HepG2 (cell line): ENCODE measurements around the gene MYO16. TPM values are rescaled to one million over a fixed set of nuclear protein-coding genes. Genes with fewer than 3 reads are reported as not detected.

Experiments
- ATAC-seq: fragments of 200-7000 bp; cut with Tn5 transposase; 3 replicates; pipeline ENCODE4 v1.9.1; 2020; ENCODE audit warnings: mild to moderate bottlenecking, moderate library complexity
- BruUV-seq: library from RNA; stranded (reverse); fragments of 400-500 nt; replicated peaks from 2 replicates; lab custom pipeline; 2021; lab: Mats Ljungman, UMichigan
- CTCF ChIA-PET: fragments of 300-600 bp; formaldehyde crosslinking; extraction: SDS; loops from one replicate; lab custom pipeline; 2021; ENCODE audit warnings: low total read pairs, inconsistent platforms, low intra/inter-chr PET ratio; lab: Yijun Ruan, JAX
- POLR2A ChIA-PET: fragments of 350-600 bp; sonication (Branson Sonifier 250); formaldehyde crosslinking; loops from one replicate; lab custom pipeline; 2020; ENCODE audit warnings: antibody characterized with exemption, inconsistent platforms; lab: Yijun Ruan, JAX
- DNase-seq: peaks from one replicate; pipeline ENCODE4 v3.0.0-alpha.2; 2015; ENCODE audit warnings: low spot score
- FAIRE-seq: peaks from 3 replicates; lab custom pipeline; 2011; peaks lifted over from hg19 to GRCh38; lab: Jason Lieb, UNC
- H2AFZ ChIP-seq: one replicate; pipeline ENCODE4 v1.6.1; 2011; ENCODE audit warnings: low read length, inconsistent platforms
- H3K27ac ChIP-seq: fragments of 300-600 bp; 3 replicates; pipeline ENCODE4 v1.8.0; 2011; ENCODE audit warnings: mixed run types, mild to moderate bottlenecking, mixed read lengths, low read length, inconsistent platforms; ENCODE audit not compliant: insufficient read depth; ENCODE audit errors: extremely low read length
- H3K27me3 ChIP-seq, 2 experiments: fragments of 200-600 bp in 1 of 2; 2 replicates in 1 of 2; 3 replicates in 1 of 2; pipeline versions ENCODE4 v1.6.0 to v1.8.0; 2011; ENCODE audit warnings: low read length in 2 of 2, mild to moderate bottlenecking in 2 of 2, moderate library complexity in 2 of 2, inconsistent platforms in 1 of 2; ENCODE audit not compliant: insufficient read depth in 2 of 2, control insufficient read depth in 1 of 2
- H3K36me3 ChIP-seq, 2 experiments: fragments of 200-600 bp in 1 of 2; replicated peaks in 1 of 2; 2 replicates in 1 of 2; 3 replicates in 1 of 2; pipeline versions ENCODE4 v1.5.1 to v1.8.0; 2011; ENCODE audit warnings: low read length in 2 of 2, inconsistent platforms in 1 of 2; ENCODE audit not compliant: insufficient read depth in 2 of 2, control insufficient read depth in 1 of 2
- H3K4me1 ChIP-seq: 2 replicates; pipeline ENCODE4 v1.5.1; 2012; ENCODE audit warnings: low read length, inconsistent platforms; ENCODE audit not compliant: insufficient read depth
- H3K4me2 ChIP-seq: 2 replicates; pipeline ENCODE4 v1.6.0; 2011; ENCODE audit warnings: low read depth, low read length, inconsistent platforms
- H3K4me3 ChIP-seq, 3 experiments: fragments of 200-600 bp in 1 of 3; sonication (generic), shearing (Covaris generic) in 1 of 3; replicated peaks in 1 of 3; 2 replicates each; pipeline ENCODE4 v1.5.1; 2011 to 2016; ENCODE audit warnings: low read length in 3 of 3, inconsistent platforms in 2 of 3, low read depth in 2 of 3, mild to moderate bottlenecking in 2 of 3, control low read depth in 1 of 3, mixed read lengths in 1 of 3; ENCODE audit not compliant: insufficient read depth in 1 of 3
- H3K79me2 ChIP-seq: one replicate; pipeline ENCODE4 v1.6.1; 2011; ENCODE audit warnings: low read length, inconsistent platforms; ENCODE audit not compliant: insufficient read depth
- H3K9ac ChIP-seq: 2 replicates; pipeline ENCODE4 v1.6.0; 2011; ENCODE audit warnings: mild to moderate bottlenecking, low read depth, low read length, inconsistent platforms; ENCODE audit not compliant: insufficient read depth
- H3K9me3 ChIP-seq: 2 replicates; pipeline ENCODE4 v1.5.1; 2012; ENCODE audit warnings: mild to moderate bottlenecking, low read length
- H4K20me1 ChIP-seq: 2 replicates; pipeline ENCODE4 v1.6.0; 2011; ENCODE audit warnings: inconsistent platforms, mild to moderate bottlenecking, low read length, moderate library complexity; ENCODE audit not compliant: insufficient read depth
- AHDC1 ChIP-seq: sonication (generic); formaldehyde crosslinking; IDR thresholded peaks from 2 replicates; pipeline ENCODE4 v1.5.1; 2020; ENCODE audit warnings: mild to moderate bottlenecking, missing genetic modification reagents, borderline replicate concordance
- BHLHE40 ChIP-seq: IDR thresholded peaks from 2 replicates; pipeline ENCODE4 v1.6.1; 2011; ENCODE audit warnings: low read length, improper control_type of control experiment
- CHD4 ChIP-seq: fragments of 200-600 bp; sonication (generic); IDR thresholded peaks from 2 replicates; pipeline ENCODE4 v1.7.0; 2017; ENCODE audit warnings: mild to moderate bottlenecking, low read length, borderline replicate concordance
- NFYC ChIP-seq: IDR thresholded peaks from 2 replicates; pipeline ENCODE4 v1.6.1; 2016; ENCODE audit warnings: missing genetic modification reagents, missing compliant biosample characterization
- SMAD3 ChIP-seq: sonication (generic); formaldehyde crosslinking; IDR thresholded peaks from 2 replicates; pipeline ENCODE4 v1.4.0; 2020; ENCODE audit warnings: missing genetic modification reagents
- SMC3 ChIP-seq: IDR thresholded peaks from 2 replicates; pipeline ENCODE4 v1.6.1; 2011; ENCODE audit warnings: low read length, improper control_type of control experiment
- STAT5B ChIP-seq: sonication (generic); formaldehyde crosslinking; IDR thresholded peaks from 2 replicates; pipeline ENCODE4 v1.4.0; 2020; ENCODE audit warnings: missing genetic modification reagents
- TEAD2 ChIP-seq: sonication (generic); formaldehyde crosslinking; IDR thresholded peaks from 2 replicates; pipeline ENCODE4 v1.9.0; 2021; ENCODE audit warnings: missing genetic modification reagents
- ZNF329 ChIP-seq: sonication (generic); formaldehyde crosslinking; IDR thresholded peaks from 2 replicates; pipeline ENCODE4 v1.9.0; 2021; ENCODE audit warnings: low read depth, mild to moderate bottlenecking, missing genetic modification reagents
- WGBS: methylation state at CpG from one replicate; pipeline ENCODE4 v1.1.6; 2017; ENCODE audit warnings: low lambda C conversion rate; 5-methylcytosine and 5-hydroxymethylcytosine counted together
- in situ Hi-C: cut with HindIII; loops from 2 replicates; pipeline ENCODE4 v1.10.0; 2017; ENCODE audit warnings: low pct_unique_long_range_greater_than_20kb; ENCODE audit not compliant: extremely low pct_ligation_motif_present
- intact Hi-C: fragments of 100-400 bp; cut with micrococcal nuclease; formaldehyde crosslinking; loops from one replicate; pipeline ENCODE4 v1.10.0; 2022; ENCODE audit not compliant: unreplicated experiment
- polyA plus RNA-seq, 8 experiments: library from polyadenylated mRNA; depleted of rRNA in 3 of 8; stranded (reverse) in 7 of 8; unstranded in 1 of 8; fragments of >200 nt; fragmentation: Illumina TruSeq in 4 of 8; extraction: Trizol in 4 of 8; gene quantifications; 2 replicates each; pipeline versions ENCODE4 v1.2.1 to v1.2.3, GENCODE V29; 2011 to 2016; ENCODE audit warnings: low read depth in 4 of 8, missing spikeins in 1 of 8, mixed read lengths in 1 of 8; ENCODE audit not compliant: insufficient read depth in 1 of 8
- total RNA-seq, 5 experiments: library from RNA; depleted of rRNA; stranded (reverse); fragments of >200 nt; fragmentation: Illumina TruSeq; extraction: Trizol; gene quantifications; 2 replicates each; pipeline ENCODE4 v1.2.3, GENCODE V29; 2016; ENCODE audit warnings: low read depth in 1 of 5

Gene MYO16
- total and polyA plus RNA-seq, 2 of the 13 experiments (the other 11 are each of a cell fraction or from before 2014, with no cell fraction given), result not detected

DNA sequence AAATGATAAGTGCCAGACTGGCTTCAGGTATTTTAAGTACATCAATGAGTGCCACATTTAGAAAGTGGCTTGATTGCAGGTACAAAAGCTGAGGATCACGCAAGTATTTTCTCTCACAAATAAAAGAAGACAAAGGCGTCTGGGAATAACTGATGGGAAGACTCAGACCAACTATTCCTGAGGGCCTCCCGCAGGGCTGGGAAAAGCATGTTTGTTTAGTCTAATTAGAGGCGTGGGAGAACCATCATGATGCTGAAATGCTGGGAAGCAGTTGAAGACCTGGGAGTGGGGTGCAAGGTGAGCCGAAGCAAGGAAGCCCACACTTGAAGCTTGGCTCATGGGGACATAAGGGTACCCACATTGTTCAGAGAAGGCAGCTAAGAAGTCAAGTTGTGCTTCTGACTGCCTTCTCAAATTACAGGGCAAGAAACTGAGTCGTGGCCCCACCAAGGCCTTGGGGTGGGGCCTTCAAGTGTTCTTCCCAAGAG, 536.0 kb downstream of the MYO16 start:
- ChIA-PET POLR2A (no interaction called here), CTCF (no interaction called here)
- no peaks in the 10 kb centered on the region for H4K20me1 ChIP-seq
- H3K9ac ChIP-seq, result no peak overlapping the region
- BruUV-seq, result no TSS peak
- no peaks in the 10 kb centered on the region for H3K9me3 ChIP-seq
- H2AFZ ChIP-seq, result no peak overlapping the region
- intact Hi-C loops, result no loop called here
- no peaks in the 10 kb centered on the region for H3K27me3 ChIP-seq
- in situ Hi-C loops, result no loop called here
- TF ChIP-seq STAT5B (CRISPR knock-in tag) (no peak), SMC3 (no peak), TEAD2 (CRISPR knock-in tag) (no peak), BHLHE40 (no peak), CHD4 (no peak), AHDC1 (CRISPR knock-in tag) (no peak), NFYC (CRISPR knock-in tag) (no peak), ZNF329 (no peak), SMAD3 (CRISPR knock-in tag) (no peak)
- H3K36me3 ChIP-seq, result no peaks in the 10 kb centered on the region
- FAIRE-seq, result no peak
- ATAC-seq, result no peak
- DNase-seq, result no peak
- 14% methylated on average over 6 of the region's 6 CpGs for WGBS
- no peak overlapping the region for H3K4me3 ChIP-seq
- H3K4me1 ChIP-seq, result no peaks in the 10 kb centered on the region
- H3K79me2 ChIP-seq, result no peaks in the 10 kb centered on the region
- H3K4me2 ChIP-seq, result no peak overlapping the region
- no peak overlapping the region for H3K27ac ChIP-seq
